GM18502 (cell line): Measurements from ENCODE around the gene DNAJB12.
"Not testable (repeated sequence)": the region's sequence is repeated elsewhere in the genome, so short reads cannot be mapped to it uniquely, and the experiment has no call there.

Experiments
- ATAC-seq: cut with Tn5 transposase; IDR thresholded peaks from one replicate; pipeline ENCODE4 v1.9.1; 2021; ENCODE audit warnings: mild to moderate bottlenecking; ENCODE audit not compliant: unreplicated experiment, poor library complexity

DNAJB12 gene

DNA sequence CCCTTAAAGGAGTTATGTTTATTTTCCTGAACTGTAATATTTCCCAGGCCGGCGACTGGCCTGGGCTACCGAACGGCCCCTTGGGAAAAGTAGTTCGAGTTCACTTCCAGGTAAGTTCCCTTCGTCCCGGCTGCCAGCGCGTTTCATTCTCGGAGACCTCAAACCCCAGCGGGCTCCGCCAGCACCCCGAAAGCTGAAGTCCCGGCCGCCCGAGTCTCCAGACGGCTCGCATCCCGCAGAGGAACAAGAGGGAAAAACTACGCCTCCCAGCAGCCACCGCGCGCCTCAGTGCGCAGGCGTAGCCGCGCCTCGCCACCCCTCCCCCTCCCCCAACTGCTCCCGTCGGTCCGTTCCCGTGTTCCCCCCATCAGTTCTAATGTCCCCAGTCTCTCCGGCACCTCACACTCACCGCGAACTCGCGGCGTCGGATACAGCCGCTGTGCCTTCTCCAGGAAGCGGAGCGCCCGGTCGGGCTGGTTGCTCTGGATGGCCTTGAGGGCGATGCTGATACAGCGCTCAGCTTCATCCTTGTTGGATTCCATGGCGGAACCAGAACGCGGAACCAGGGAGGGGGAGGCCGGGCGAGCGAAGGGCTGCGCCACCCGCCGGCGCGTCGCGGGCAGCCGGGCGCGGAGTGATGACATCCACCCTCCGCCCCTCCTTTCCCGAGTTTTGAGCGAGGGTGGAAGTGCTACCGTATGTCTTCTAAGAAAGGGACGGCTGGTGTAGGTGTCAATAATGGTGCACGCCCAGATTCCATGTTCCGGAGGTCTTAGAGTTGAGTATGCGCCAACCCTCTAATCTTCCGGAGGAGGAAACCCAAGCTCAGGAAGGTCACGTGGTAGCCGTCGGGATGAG lies at the start of gene DNAJB12:
Gene DNAJB12 (minus strand): TSS at position 564 of the 858 bp plus-strand sequence. CDS start 22 bp downstream, at position 542.
- peak; percentile 80 for ATAC-seq

DNA sequence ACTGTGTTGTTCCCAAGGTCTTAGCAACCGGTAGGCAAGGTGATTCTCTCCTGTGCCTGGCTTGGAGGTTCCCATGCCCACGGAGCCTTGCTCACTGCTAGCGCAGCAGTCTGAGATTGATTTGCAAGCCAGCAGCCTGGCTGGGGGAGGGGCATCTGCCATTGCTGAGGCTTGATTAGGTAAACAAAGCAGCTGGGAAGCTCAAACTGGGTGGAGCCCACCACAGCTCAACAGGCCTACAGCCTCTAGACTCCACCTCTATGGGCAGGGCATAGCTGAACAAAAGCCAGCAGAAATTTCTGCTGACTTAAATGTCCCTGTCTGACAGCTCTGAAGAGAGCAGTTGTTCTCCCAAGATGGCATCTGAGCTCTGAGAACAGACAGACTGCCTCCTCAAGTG lies 40.9 kb upstream of the DNAJB12 start:
- not testable (repeated sequence) for ATAC-seq

DNA sequence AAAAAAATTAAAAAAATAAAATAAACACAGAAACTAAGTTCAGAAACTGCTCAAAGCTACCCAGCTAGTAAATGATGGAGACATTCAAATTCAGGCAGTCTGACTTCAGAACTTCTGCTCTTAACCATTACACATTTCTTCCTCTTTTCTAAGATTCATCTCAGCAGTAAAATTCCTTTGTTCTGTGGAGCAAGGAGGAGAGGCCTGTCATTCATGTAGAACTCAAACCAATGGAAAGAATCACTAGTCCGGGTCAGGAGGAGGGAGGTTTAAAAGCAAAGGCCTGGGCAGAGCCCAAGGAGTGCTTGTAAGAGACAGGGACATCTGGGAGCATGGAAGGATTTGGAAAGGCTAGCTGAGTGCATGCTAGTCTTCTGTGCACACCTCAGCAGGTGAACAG lies 37.9 kb upstream of the DNAJB12 start:
- ATAC-seq = no peak

DNA sequence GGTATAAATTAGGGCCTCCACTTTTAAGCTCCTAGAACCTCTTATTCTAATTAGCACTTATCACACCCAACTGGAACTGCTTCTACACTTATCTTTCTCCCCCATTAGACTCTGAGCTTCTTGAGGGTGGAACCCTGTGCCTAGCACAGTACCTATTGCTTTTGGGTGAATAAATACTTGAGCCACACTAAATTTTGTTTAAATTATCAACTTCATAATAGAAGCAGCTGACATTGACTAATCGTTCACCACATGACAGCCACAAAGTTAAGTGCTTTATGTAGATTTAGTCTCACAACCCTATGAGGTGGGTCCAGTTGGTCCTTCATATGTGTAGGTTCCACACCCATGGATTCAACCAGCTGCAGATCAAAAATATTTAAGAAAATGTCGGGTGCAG lies 36.0 kb upstream of the DNAJB12 start:
- ATAC-seq = no peak

DNA sequence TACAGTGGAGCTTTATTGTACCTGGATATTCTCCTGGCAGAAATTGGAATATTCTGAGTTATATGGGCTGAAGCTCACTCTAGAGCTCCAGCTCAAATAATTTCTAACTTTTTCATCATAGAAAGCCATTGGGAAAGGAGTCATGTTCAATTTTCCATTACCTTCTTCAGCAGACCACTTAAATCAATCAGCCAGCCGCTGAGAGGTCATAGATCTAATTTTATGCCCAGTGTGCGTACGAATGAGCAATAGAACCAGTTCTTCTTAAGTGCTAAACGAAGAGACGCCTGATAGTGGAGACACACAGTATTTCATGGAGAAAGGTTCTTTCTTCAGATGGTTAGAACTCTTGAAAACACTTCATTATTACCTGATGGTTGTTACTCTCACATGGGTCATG lies 35.0 kb upstream of the DNAJB12 start:
- no peak for ATAC-seq

GRCh38 chr10:72389014-72389413 lies 34.3 kb upstream of the DNAJB12 start:
- ATAC-seq = no peak

- ATAC-seq = no peak
Observed at GRCh38 chr10:72388062-72388461, 33.3 kb upstream of the DNAJB12 start.

DNA sequence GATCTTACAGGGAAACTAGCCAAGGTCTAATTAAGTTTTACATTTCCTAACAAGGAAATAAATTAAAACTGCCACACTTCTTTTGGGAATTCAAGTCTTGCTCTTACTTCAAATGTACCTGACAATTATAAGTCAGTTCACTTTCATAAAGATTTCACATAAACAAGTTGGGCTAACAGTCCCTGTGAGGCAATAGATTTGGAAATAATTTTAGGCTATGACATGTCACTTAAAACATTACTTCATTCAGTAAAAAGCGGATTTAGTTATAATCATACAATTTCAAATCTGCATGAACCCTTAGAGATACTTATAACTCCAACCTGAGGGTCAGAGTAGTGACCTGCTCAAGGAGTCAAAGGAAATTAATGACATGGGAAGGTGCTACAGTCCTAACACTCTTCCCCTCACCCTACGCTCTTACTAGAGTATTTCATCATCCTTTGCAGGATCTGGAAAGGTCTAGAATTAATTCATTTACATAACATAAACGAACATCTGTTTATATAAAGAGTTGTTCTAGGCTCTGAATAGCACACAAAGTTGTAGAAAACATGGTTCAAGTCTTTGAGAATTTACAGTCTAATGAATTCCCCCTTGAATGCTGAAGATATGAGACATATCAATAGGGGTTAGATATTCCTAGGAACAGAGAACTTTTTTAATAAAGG lies 32.3 kb upstream of the DNAJB12 start:
- ATAC-seq = no peak

- no peak for ATAC-seq
Observed at GRCh38 chr10:72385724-72386123, 31.0 kb upstream of the DNAJB12 start.

DNA sequence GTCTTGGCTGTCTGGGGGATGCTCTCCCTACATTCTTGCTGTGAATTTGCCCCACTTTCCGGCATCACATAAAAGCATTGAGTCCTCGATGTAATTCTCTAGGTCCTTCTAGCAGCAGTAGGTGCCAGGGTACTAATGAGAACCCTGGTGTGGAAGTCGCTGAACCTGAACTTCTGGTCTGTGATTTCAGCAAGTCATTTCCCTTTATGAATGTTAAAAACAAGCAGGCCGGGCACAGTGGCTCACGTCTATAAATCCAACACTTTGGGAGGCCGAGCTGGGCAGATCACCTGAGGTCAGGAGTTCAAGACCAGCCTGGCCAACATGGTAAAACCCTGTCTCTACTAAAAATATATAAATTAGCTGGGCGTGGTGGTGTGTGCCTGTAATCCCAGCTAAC lies 30.3 kb upstream of the DNAJB12 start:
- not testable (repeated sequence) for ATAC-seq

GRCh38 chr10:72379776-72380175 lies 25.1 kb upstream of the DNAJB12 start:
- ATAC-seq = no peak

DNA sequence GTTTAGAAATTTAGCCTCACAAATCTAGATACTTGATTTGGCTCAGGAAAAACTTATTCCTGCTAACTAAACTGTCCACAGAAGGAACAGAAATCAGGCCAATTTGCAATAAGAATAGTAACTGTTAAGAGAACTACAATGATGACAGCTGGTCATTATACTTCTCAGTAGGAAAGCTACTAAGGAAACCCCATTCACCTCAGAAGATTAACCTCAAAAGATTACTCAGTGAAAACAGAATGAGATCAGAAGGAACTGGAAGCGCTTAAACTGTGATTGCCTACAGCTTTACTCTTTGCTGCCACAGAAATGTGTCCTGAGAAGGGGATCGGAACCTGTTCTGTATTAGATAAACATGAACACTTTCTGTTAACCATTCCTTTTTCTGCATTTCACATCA lies 24.3 kb upstream of the DNAJB12 start:
- no peak for ATAC-seq

GRCh38 chr10:72375585-72375984 lies 20.9 kb upstream of the DNAJB12 start:
- no peak for ATAC-seq

GRCh38 chr10:72375173-72375572 lies 20.5 kb upstream of the DNAJB12 start:
- ATAC-seq = no peak

DNA sequence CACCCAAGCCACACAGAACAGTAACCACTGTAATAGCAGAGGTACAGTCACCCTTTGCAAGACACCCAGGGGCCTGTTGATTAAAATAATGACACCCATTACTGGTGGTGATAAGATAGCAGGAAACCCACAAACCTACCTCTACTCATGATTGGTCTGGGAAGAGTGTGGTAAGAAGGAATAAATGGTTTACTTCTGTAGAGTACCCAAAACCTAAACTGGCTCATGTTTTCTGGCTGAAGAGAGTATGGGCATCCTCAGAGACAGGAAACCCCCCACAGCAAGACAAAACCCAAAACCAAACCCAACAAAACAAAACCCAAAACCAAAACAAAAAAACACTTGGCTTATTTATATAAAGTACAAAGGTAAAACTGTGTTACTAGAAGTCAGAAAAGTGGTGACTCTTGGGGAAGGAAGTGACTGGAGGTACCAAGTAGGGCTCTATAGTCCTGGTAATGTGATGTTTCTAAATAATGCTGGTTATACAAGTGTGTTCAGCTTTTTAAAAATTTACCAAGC lies 15.5 kb upstream of the DNAJB12 start:
- no peak for ATAC-seq

DNA sequence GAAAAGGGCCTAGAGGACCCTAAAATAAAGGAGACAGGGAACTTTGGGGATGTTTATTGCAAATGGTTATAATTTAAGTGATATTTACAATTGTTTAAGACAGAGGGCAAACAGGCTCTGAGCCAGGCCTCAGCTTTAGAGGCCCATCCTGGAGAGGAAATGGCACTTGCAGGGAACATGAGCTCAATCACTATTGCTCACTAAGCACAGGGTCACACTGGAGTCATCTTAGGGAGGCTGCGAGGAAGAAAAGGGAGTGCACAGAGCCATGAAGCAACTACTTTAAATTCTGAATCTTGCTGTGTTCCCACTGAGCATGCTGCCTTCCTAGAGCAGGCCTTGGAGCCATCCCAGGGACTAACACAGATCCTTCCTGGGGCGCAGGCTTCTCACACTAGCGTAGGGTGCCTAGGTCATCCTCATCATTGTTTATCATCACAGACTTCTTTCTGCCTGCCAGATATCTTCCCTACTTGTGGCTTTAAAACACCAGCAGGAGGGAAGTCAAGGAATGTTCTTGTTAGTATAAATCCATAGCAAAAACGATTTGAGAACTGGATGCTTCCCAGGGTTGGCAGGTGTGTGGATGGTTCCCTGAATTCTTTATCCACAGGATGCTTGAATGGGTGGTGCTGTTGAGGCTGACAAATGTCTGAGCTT lies 12.7 kb upstream of the DNAJB12 start:
- ATAC-seq = no peak

GRCh38 chr10:72365106-72365895 lies 10.6 kb upstream of the DNAJB12 start:
- no peak for ATAC-seq

- ATAC-seq = peak; percentile 85
Observed at GRCh38 chr10:72364239-72364777, 9.6 kb upstream of the DNAJB12 start.

GRCh38 chr10:72356987-72357386 lies 2.3 kb upstream of the DNAJB12 start:
- ATAC-seq = no peak

DNA sequence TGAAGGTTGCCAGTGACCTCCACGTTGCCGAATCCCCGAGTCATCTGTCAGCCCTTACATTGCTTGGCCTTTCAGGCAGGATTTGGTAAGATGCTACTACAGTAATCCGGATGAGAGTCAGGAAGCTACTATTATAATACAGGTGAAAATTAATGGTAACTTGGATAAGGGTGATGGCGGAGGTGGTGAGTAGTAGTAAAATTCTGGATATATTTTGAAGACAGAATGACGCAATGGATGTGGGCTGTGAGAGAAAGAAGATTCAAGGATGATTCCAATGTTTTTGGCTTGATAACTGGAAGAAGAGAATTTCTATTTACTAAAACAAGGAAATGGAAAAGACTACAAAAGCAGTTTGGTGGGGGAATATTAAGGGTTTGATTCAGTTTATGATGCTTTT lies 1.4 kb upstream of the DNAJB12 start:
- ATAC-seq = no peak
